GM18867 (cell line): ENCODE measurements around the gene OCRL.
"Not testable (repeated sequence)": the region's sequence is repeated elsewhere in the genome, so short reads cannot be mapped to it uniquely, and the experiment has no call there.

Source experiments
- ATAC-seq: cut with Tn5 transposase; IDR thresholded peaks from one replicate; pipeline ENCODE4 v1.9.1; 2021; ENCODE audit warnings: mild to moderate bottlenecking, moderate library complexity; ENCODE audit not compliant: unreplicated experiment

The OCRL gene

GRCh38 chrX:129534816-129535578, 5.1 kb upstream of the OCRL start:
- ATAC-seq: no peak

DNA sequence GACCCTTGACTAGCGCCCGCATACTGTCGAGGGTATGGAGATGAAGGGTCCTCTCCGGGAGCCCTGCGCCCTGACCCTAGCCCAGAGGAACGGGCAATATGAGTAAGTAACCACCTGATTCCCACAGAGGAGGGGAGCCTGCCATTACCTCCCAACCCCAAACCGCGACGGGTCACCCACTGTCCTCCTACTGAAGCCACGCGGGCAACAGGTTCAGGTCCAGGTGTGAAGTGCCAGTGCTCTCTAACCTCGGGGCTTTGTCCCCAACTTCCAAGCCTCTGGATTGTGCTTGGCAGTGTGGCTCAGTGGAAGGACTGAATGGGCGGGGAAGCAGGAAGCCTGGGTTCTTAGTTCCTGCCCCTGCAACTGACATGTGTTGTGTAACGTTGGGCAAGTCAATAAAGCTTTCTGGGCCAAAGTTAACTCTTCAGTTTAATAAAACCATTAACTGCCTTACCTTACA, 694 bp downstream of the OCRL start:
- ATAC-seq: no peak

DNA sequence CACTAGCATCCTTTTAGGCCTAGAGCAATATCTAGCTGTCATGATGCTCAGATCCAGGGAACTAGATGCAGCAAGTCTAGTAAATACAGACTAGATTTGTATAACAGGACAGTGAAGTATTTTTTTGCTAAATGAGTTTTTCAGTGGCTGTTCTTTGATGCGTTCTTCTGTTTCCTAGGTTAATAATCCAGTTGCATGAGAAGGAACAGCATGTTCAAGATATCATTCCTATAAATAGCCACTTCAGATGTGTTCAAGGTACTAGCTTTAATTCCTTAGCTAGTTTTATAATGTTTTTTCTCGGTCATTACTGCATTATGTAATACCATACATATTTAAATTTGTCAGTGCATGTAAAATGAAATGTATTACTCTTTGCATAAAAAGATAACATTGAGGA, 4.7 kb downstream of the OCRL start:
- no peak for ATAC-seq

DNA sequence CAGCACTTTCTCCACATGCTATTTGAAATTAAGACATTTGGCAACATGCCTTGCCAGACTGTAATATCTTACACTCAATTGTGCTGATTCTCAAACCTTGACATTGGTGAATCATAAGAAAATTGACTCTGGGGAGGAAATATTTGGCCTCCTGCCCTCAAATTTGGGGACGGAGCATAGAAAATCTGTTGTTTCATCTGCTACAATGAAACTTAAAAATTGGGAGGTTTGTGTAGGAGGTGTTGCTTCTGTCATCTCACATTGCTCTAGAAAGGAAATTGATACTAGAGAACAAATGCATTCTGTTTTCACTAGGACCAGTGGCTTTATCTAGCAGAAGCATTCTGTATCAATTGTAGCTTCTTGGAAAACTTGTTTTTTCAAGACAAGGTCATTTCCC, 5.3 kb downstream of the OCRL start:
- ATAC-seq: no peak

GRCh38 chrX:129549124-129549523, 9.1 kb downstream of the OCRL start:
- ATAC-seq: no peak

DNA sequence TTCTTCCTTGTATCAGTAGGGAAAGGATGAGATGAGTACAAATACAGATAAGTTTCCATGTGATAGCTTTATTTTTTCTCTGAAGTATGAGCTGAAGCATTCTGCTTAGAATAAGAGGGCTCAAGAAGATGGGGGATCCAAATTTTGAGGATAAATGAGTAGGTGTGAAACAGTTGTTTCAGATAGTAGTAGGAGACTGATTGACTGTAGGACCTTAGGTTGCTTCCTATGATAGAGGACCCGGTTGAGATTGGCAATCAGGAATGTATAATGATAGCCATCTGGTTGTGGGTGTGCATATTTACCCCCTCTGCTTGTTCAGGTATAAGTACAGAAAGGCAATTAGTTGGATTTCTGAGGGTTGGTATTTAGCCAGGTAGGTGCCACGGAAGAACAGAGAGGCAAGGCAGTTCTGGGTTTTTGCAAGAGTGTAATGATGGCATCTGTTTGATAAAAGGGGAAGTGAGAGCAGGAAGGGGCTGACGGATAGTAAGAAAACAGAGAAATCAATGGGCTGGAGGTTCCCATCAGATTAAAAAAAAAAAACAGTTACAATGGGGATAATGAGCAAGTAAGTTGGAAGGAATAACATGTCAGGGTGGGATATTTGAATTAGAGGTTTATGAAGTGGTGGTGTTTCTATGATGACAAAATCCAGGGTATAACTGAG, 13.7 kb downstream of the OCRL start:
- ATAC-seq: peak; percentile 96

- not testable (repeated sequence) for ATAC-seq
Measured at GRCh38 chrX:129554816-129555215, 14.8 kb downstream of the OCRL start.

DNA sequence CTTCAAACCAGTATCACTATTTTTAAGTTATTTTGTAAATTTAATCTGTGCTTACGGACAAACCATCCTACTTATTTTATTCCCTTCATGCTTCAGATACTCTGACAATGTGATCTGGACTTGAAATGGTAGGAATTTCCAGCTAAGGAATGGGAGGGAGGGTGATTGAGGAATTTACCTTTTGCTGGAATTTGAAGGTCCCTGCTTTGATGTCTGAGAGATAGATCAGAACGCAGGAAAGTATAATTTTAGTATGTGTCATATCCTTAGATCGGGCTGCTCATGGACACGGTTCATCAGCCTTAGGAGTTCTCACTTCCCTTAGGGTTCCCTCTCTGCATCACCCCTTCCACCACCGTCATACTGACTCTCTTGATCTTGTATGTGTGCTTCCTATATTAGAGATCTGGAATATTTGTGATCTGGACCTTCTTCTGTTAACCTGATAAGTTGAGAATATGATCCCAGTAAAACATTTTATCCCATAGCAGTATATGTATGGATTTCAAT, 16.8 kb downstream of the OCRL start:
- ATAC-seq: no peak

DNA sequence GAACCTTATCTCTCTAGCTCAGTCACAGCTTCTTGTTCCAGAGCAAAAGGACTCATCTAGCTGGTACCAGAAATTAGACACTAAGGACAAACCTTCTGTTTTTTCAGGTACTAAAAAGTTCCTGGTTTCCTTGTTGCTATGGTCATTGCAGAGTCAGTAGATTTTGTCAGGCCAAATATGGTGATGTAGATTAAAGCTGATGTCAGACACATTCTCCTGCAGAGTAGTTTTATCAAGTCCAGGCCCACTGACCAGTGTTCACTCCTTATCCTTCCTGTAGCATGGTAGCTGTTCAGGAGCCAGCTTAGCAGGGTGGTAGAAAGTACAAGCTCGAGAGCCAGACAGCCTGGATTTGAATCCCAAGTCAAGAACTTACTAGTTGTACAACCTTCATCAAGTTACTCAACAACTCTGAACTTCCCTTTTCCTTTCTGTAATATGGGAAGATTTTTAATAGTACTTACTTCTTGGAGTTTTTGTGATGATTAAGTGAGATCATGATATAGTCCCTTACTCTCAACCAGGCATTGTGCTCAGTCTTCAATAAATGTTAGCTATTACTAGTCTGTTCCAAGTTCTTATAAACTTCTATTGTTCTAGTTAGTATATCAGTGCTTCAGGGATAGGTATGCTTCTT, 17.9 kb downstream of the OCRL start:
- no peak for ATAC-seq

- no peak for ATAC-seq
Measured at GRCh38 chrX:129559783-129560182, 19.7 kb downstream of the OCRL start.

DNA sequence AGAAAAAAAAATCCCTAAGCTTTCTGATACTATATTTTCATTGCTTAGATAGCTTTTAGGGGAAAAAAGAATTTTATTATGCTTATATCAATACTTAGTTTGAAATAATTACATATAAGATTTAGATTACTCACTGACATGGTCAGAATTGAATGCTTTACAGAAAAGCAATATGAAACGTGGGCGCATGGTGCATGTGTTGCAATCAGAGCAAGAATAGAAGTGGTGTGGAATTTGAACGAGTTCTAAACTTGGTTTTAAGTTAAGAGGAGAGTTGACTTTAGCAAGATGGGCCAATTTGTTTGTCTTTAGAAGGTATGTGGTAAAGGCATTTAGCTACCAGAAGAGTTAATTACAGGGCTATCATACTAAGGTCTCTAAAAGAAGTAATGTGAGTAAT, 21.4 kb downstream of the OCRL start:
- ATAC-seq: no peak

- ATAC-seq: not testable (repeated sequence)
Measured at GRCh38 chrX:129564345-129564744, 24.3 kb downstream of the OCRL start.

GRCh38 chrX:129565046-129565650, 25.1 kb downstream of the OCRL start:
- no peak for ATAC-seq

GRCh38 chrX:129566073-129566472, 26.0 kb downstream of the OCRL start:
- ATAC-seq: no peak

GRCh38 chrX:129568349-129568748, 28.3 kb downstream of the OCRL start:
- ATAC-seq: no peak

GRCh38 chrX:129572422-129572821, 32.4 kb downstream of the OCRL start:
- ATAC-seq: no peak

- not testable (repeated sequence) for ATAC-seq
Measured at GRCh38 chrX:129573652-129574051, 33.6 kb downstream of the OCRL start.

DNA sequence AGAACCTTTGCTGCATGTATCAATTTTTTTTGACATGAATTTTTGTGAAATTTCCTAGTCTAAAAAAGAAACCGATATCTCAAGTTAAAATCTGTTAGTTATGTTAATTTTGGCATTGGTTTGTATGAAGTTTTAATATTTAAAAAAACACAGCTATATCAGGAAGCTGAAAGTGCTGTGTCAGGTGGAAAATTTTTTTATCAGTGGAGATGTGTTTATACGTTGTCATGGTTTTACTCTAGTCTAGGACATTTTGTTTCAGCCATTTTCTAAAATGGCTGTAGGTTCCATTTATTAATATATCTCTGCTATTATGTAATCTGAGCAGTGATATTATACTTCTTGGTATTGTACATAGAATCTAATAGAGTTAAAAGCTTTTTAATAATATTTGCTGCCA, 34.2 kb downstream of the OCRL start:
- no peak for ATAC-seq

GRCh38 chrX:129576539-129576938, 36.5 kb downstream of the OCRL start:
- ATAC-seq: no peak

- ATAC-seq: no peak
Measured at GRCh38 chrX:129577473-129577872, 37.4 kb downstream of the OCRL start.

- no peak for ATAC-seq
Measured at GRCh38 chrX:129577877-129578276, 37.8 kb downstream of the OCRL start.
